HL-60/S4 (cell line): ENCODE results near the gene SFMBT1.
"Not testable (repeated sequence)": the region's sequence is repeated elsewhere in the genome, so short reads cannot be mapped to it uniquely, and the experiment has no call there.

Experiments used
- in situ Hi-C: fragments of 300-500 bp; cut with MboI; formaldehyde crosslinking; loops from 2 replicates; pipeline ENCODE4 v1.14.3; 2022; ENCODE audit warnings: low sequenced_read_pairs

SFMBT1 gene

GRCh38 chr3:53039376-53039752 lies 6.5 kb downstream of the SFMBT1 start:
- in situ Hi-C loops = no loop called here

DNA sequence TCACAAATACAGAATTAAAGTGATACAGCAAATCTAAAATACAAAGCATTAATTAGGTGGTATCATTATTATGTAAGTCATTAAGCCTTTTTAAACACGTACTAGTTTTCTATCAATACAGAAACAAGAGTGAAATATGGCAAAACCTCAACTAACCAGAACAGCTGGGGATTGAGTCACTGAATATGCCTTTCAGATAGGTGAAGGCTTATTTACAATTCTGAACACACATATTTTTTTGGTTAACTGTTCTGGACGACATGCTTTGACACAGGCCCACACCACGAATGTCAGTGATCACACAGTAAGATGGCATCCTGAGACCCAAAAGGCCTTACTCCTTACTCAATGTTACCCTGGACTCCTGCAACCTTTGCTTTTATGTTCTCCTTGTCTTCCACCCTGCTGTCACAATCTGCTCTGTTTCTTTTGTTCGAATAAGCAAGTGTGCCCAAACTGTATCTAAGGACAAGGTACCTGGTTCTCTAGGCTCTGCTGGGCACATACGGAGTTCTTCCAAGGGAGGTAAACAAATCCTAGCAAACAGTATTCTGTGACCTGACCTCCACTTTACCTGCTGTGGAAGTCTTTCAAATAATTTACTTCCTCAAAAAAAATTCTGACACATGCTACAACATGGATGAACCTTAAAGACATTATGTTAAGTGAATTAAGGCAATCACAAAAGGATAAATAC lies 7.0 kb downstream of the SFMBT1 start:
- in situ Hi-C loops = no loop called here

DNA sequence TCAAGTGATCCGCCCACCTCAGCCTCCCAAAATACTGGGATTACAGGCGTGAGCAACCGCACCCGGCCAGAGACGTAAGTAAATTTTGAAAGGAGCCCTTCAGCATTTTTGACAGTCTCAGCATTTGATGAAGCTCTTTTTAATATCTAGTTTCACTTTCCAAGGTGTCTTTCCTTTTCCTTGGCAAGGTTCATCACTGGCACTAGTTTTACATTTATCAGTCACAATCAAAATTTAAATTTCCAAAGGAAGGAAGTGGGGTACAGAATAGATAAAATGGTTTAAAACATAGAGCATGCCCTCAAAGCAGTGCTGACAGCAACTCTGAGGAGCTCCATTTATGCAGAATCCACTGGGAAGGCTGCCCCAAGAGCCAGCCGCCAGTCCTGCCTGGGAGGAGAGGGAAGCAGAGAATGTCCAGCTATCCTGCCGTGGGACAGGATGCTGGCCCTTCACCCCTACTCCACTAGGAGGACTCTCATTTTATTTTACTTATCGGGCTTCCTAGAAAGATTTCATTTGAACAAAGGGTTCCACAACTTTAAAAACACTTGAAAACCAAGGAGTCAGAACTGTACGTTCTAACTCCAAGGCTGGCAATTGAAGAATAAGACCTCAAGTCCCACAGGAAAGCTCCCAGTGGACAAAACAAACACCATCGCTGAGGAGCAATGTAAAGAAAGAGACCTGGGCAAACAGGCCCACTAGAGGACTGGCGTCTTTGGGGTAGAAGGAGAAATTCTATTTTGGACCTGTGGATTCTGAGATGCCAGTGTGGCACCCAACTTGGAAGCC lies 9.9 kb downstream of the SFMBT1 start:
- in situ Hi-C loops = no loop called here

DNA sequence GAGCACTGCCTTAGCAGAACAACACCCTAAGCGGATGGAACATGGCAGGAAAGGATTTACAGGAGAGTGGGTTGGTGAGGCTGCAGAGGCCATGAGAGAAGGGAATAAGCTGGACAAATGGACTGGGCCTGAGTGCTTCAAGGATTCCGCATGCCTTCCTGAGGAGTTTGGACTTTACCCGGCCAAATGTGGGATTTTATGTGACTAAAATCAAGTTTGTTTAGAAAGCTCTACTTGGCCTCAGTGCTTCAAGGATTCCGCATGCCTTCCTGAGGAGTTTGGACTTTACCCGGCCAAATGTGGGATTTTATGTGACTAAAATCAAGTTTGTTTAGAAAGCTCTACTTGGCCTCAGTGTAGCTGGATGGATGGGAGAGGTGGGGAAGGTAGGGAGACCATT lies 10.9 kb downstream of the SFMBT1 start:
- in situ Hi-C loops = not testable (repeated sequence)

DNA sequence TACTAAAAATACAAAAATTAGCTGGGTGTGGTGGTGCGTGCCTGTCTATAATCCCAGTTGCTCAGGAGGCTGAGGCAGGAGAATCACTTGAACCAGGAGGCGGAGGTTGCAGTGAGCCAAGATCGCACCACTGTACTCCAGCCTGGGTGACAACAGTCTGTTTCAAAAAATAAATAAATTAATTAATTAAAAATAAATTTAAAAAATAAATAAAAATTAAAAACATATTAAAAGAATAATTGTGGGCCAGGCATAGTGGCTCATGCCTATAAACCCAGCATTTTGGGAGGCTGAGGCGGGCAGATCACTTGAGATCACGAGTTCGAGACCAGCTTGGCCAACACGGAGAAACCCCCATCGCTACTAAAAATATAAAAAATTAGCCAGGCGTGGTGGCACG lies 11.5 kb downstream of the SFMBT1 start:
- in situ Hi-C loops = not testable (repeated sequence)

- in situ Hi-C loops = no loop called here
Measured at GRCh38 chr3:53032609-53033008, 13.3 kb downstream of the SFMBT1 start.

- in situ Hi-C loops = no loop called here
Measured at GRCh38 chr3:53030619-53031449, 15.0 kb downstream of the SFMBT1 start.

- in situ Hi-C loops = no loop called here
Measured at GRCh38 chr3:53028641-53029040, 17.2 kb downstream of the SFMBT1 start.

- in situ Hi-C loops = no loop called here
Measured at GRCh38 chr3:53027254-53027844, 18.5 kb downstream of the SFMBT1 start.

DNA sequence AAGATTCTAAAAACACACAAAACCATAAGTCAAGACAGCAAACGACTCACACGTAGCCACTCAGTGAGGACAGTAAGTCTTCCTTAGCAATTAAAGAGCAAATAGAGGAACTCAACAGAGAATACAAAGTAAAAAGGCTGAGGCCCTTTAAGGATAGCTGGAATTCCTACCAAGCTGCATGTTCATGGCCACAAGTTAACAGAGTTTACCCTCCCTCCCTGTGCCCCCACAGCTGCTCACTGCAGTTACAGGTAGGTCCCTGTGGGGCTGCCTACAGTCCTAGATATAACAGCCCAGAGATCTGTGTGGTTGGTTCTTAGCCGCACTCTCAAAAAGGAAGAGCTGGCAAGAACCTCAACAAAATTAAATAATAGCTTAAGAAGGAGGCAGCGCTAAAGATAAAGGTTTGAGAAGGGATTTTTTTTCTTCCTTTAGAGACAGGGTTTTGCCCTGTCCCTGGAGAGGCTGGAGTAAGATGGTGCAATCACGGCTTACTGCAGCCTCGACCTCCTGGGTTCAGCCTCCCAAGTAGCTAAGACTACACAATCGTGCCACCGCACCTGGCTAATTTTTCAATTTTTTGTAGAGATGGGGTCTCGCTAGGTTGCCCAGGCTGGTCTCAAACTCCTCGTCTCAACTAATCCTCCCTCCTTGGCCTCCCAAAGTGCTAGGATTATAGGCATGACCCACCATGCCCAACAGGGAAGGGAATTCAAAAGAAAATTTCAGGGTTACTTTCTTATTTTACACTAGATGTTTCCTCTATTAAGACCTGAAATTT lies 19.3 kb downstream of the SFMBT1 start:
- in situ Hi-C loops = no loop called here

GRCh38 chr3:53024315-53024714 lies 21.6 kb downstream of the SFMBT1 start:
- in situ Hi-C loops = no loop called here

- in situ Hi-C loops = no loop called here
Measured at GRCh38 chr3:53023072-53023823, 22.6 kb downstream of the SFMBT1 start.

GRCh38 chr3:53022647-53023046 lies 23.2 kb downstream of the SFMBT1 start:
- in situ Hi-C loops = no loop called here

- in situ Hi-C loops = no loop called here
Measured at GRCh38 chr3:53016236-53016635, 29.6 kb downstream of the SFMBT1 start.

DNA sequence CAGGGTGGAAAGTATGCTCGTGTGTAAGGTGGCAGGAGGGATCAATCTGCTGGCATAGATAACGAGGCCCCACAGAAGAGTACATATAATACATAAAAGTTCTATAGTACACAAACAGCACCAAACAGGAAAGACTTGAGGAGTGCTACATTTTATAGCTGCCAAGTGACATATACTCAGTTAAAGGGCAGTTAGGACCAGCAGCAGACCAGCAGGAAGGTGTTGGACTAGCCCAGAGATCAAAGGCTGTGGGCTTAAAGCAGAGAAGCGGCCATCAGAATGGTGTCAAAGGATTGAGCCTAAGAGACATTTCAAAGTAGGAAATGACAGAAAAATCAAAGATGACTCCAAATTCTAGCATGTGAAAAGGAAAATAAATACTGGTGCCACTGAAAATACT lies 34.5 kb downstream of the SFMBT1 start:
- in situ Hi-C loops = no loop called here

- in situ Hi-C loops = no loop called here
Measured at GRCh38 chr3:53009826-53010539, 35.9 kb downstream of the SFMBT1 start.

- in situ Hi-C loops = no loop called here
Measured at GRCh38 chr3:53008932-53009331, 36.9 kb downstream of the SFMBT1 start.

- in situ Hi-C loops = no loop called here
Measured at GRCh38 chr3:53005854-53006513, 39.9 kb downstream of the SFMBT1 start.

DNA sequence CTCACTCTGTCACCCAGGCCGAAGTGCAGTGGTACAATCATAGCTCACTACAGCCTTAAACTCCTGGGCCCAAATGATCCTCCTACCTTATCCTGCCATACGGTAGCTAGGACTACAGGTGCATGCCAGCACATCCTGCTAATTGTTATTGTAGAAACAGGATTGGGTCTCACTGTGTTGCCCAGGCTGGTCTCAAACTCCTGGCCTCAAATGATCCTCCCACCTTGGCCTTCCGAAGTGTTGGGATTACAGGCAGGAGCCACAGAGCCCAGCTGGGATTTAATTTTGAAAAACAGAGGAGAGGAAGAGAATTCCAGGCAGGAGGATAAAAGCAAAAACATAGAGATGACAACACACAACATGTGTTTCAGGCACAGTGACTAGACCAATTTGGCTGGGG lies 40.5 kb downstream of the SFMBT1 start:
- in situ Hi-C loops = no loop called here
